ENCODE measurements around the gene TSHZ2.

The TSHZ2 gene

DNA sequence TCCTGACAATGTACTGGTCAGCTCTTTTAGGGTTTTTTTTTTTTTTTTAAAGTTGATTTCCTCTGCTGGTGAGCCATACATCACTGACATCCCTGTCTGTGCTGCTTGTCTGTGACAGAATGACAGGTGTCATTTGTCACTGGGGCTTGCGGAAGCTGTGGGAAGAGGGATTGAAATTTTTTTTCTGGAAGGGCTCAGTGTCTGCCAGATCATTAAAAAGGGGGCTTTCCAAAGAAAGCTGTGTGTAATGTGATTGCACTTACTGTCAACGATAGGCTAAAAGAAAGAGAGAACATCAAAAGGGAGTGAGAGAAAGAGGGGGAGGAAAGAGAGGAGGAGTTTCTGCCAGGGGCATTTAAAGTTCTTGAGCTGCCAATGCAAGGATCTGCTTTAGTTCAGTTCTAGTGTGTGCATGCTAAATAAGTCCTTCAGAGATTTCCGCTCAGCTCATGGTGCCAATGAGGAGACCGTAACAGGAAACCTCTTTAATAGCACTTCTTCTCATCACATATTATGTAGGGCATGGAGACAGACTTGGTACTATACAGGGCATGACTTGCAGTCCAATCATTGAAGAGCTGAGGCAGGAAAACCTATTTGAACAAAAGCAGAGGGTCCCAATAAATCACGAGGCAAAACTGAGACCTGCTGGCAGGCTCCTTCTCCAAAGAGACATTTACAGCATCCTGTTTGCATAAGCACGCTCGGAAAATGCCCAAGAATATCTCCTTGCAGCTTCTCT is 177.2 kb downstream of the TSHZ2 start:
- H3K4me2 ChIP-seq (ENCODE audit: low read length) = peak overlapping the region; percentile 54
- no peak overlapping the region for H2AFZ ChIP-seq (ENCODE audit: low read depth, low read length)

DNA sequence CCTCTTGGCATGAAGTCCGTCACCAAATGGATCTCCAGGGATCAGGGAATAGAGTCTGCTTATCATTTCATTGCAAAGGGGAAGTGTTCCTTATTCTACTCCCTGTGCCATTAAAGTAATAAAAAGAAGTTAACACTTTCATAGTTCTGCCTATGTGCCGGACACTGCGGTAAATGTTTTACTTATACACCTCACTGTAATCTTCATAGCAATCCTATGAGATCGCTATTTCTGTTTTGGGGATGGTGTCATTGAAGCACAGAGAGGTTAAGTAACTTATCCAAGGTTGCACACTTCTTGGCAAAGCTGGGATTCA is 177.7 kb downstream of the TSHZ2 start:
- H3K4me2 ChIP-seq (ENCODE audit: low read length) = peak overlapping the region; percentile 54
- H3K27ac ChIP-seq (ENCODE audit: low read length) = no peak overlapping the region
- peak overlapping the region; percentile 37 for H3K4me3 ChIP-seq (ENCODE audit: low read length)

More for the DNA sequence above, 177.2 kb downstream of the TSHZ2 start:
- Histone ChIP-seq H3K79me2 (ENCODE audit: low read length) (no peaks in the 10 kb centered on the region), H3K9ac (ENCODE audit: low read length) (no peak overlapping the region), H3K4me3 (ENCODE audit: low read length) (peak overlapping the region; percentile 37), H3K27ac (ENCODE audit: low read length) (no peak overlapping the region), H3K27me3 (ENCODE audit: low read depth, low read length) (no peaks in the 10 kb centered on the region), H3K36me3 (replicated peaks; ENCODE audit: low read depth, low read length) (no peaks in the 10 kb centered on the region), H4K20me1 (ENCODE audit: insufficient read depth, low read length) (no peaks in the 10 kb centered on the region), H3K4me1 (ENCODE audit: low read length) (peaks cover 45% of the 10 kb centered on the region), H3K9me3 (ENCODE audit: insufficient read depth, low read length) (no peaks in the 10 kb centered on the region)
- TF ChIP-seq EZH2phosphoT487 (IDR thresholded peaks at IDR 0.05; ENCODE audit: low read depth) = no peak
- TF ChIP-seq CTCF (IDR thresholded peaks at IDR 0.05; ENCODE audit: low read depth, low read length) = no peak

GRCh38 chr20:53150532-53150931 is 178.4 kb downstream of the TSHZ2 start:
- no peak overlapping the region for H3K9ac ChIP-seq (ENCODE audit: low read length)
- H2AFZ ChIP-seq (ENCODE audit: low read depth, low read length) = no peak overlapping the region
- no peak overlapping the region for H3K27ac ChIP-seq (ENCODE audit: low read length)
- H3K79me2 ChIP-seq (ENCODE audit: low read length) = no peaks in the 10 kb centered on the region
- H3K4me2 ChIP-seq (ENCODE audit: low read length) = no peak overlapping the region
- H4K20me1 ChIP-seq (ENCODE audit: insufficient read depth, low read length) = no peaks in the 10 kb centered on the region
- no peak for TF ChIP-seq CTCF (IDR thresholded peaks at IDR 0.05; ENCODE audit: low read depth, low read length)
- no peaks in the 10 kb centered on the region for H3K9me3 ChIP-seq (ENCODE audit: insufficient read depth, low read length)
- H3K4me3 ChIP-seq (ENCODE audit: low read length) = no peak overlapping the region
- H3K4me1 ChIP-seq (ENCODE audit: low read length) = peaks cover 56% of the 10 kb centered on the region
- no peaks in the 10 kb centered on the region for H3K36me3 ChIP-seq (replicated peaks; ENCODE audit: low read depth, low read length)
- no peaks in the 10 kb centered on the region for H3K27me3 ChIP-seq (ENCODE audit: low read depth, low read length)

More for the DNA sequence above, 177.7 kb downstream of the TSHZ2 start:
- H3K4me1 ChIP-seq (ENCODE audit: low read length) = peaks cover 50% of the 10 kb centered on the region
- H3K36me3 ChIP-seq (replicated peaks; ENCODE audit: low read depth, low read length) = no peaks in the 10 kb centered on the region
- no peak overlapping the region; the same call in 1 of the 2 replicates for H3K9ac ChIP-seq (ENCODE audit: low read length)
- no peaks in the 10 kb centered on the region for H4K20me1 ChIP-seq (ENCODE audit: insufficient read depth, low read length)
- H3K79me2 ChIP-seq (ENCODE audit: low read length) = no peaks in the 10 kb centered on the region
- H3K27me3 ChIP-seq (ENCODE audit: low read depth, low read length) = no peaks in the 10 kb centered on the region
- no peaks in the 10 kb centered on the region for H3K9me3 ChIP-seq (ENCODE audit: insufficient read depth, low read length)
- no peak overlapping the region for H2AFZ ChIP-seq (ENCODE audit: low read depth, low read length)
- no peak for TF ChIP-seq CTCF (IDR thresholded peaks at IDR 0.05; ENCODE audit: low read depth, low read length)
- no peak for TF ChIP-seq EZH2phosphoT487 (IDR thresholded peaks at IDR 0.05; ENCODE audit: low read depth)

DNA sequence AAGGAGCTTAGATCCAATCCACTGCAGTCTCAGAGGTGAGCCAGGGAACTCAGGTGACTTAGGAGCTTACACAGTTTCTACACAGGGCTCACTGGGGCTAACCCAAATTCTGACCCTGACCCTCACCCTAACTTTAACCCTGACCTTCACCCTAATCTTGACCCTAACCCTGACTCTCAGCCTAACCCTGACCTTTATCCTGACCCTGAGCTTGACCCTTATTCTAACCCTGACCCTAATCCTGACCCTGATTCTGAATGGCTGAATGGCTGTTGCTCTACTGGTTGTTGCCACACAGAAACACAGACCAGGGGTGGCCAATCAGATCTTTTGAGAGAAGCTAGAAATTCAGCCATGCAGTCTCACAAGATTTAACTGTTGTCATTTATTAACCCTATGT is 180.1 kb downstream of the TSHZ2 start:
- Histone ChIP-seq H3K79me2 (ENCODE audit: low read length) (no peaks in the 10 kb centered on the region), H3K4me1 (ENCODE audit: low read length) (peaks cover 49% of the 10 kb centered on the region), H3K9me3 (ENCODE audit: insufficient read depth, low read length) (no peaks in the 10 kb centered on the region), H3K36me3 (replicated peaks; ENCODE audit: low read depth, low read length) (no peaks in the 10 kb centered on the region), H3K27me3 (ENCODE audit: low read depth, low read length) (no peaks in the 10 kb centered on the region), H3K27ac (ENCODE audit: low read length) (no peak overlapping the region), H3K9ac (ENCODE audit: low read length) (no peak overlapping the region), H4K20me1 (ENCODE audit: insufficient read depth, low read length) (no peaks in the 10 kb centered on the region), H2AFZ (ENCODE audit: low read depth, low read length) (no peak overlapping the region), H3K4me3 (ENCODE audit: low read length) (no peak overlapping the region), H3K4me2 (ENCODE audit: low read length) (no peak overlapping the region)
- TF ChIP-seq CTCF (IDR thresholded peaks at IDR 0.05; ENCODE audit: low read depth, low read length) (no peak), EZH2phosphoT487 (IDR thresholded peaks at IDR 0.05; ENCODE audit: low read depth) (no peak)
